GM23338 (cell line): ENCODE data around the gene SLC9B1. TPM values are rescaled to one million over a fixed set of nuclear protein-coding genes. Genes with fewer than 3 reads are reported as not detected.

Experiments
- ATAC-seq: fragments of 200-7000 bp; cut with Tn5 transposase; 3 replicates; pipeline ENCODE4 v1.9.1; 2020
- DNase-seq: peaks from one replicate; pipeline ENCODE4 v3.0.0-alpha.2; 2015; ENCODE audit warnings: low spot score
- H2AFZ ChIP-seq: fragments of 200-600 bp; sonication (generic); 2 replicates; pipeline ENCODE4 v1.8.0; 2016; ENCODE audit warnings: antibody characterized with exemption, mild to moderate bottlenecking, moderate library complexity
- H3F3A ChIP-seq: fragments of 200-600 bp; sonication (generic); replicated peaks from 2 replicates; pipeline ENCODE4 v1.8.0; 2017; ENCODE audit warnings: antibody characterized with exemption, mixed run types, low read depth
- H3K27ac ChIP-seq: fragments of 200-600 bp; sonication (generic); 2 replicates; pipeline ENCODE4 v1.6.1; 2016; ENCODE audit warnings: low read depth
- H3K27me3 ChIP-seq: fragments of 200-600 bp; sonication (generic); 2 replicates; pipeline ENCODE4 v1.8.0; 2016; ENCODE audit warnings: mild to moderate bottlenecking, mixed run types, moderate library complexity; ENCODE audit not compliant: insufficient read depth
- H3K36me3 ChIP-seq: fragments of 200-600 bp; sonication (generic); 2 replicates; pipeline ENCODE4 v1.8.0; 2016; ENCODE audit warnings: mild to moderate bottlenecking; ENCODE audit not compliant: insufficient read depth
- H3K4me1 ChIP-seq: fragments of 200-600 bp; sonication (generic); 2 replicates; pipeline ENCODE4 v1.8.0; 2016; ENCODE audit warnings: mild to moderate bottlenecking, moderate library complexity; ENCODE audit not compliant: insufficient read depth
- H3K4me2 ChIP-seq: fragments of 200-600 bp; sonication (generic); 2 replicates; pipeline ENCODE4 v1.7.1; 2017; ENCODE audit warnings: mixed run types
- H3K4me3 ChIP-seq: fragments of 200-600 bp; sonication (generic); 2 replicates; pipeline ENCODE4 v1.6.1; 2016; ENCODE audit warnings: mixed run types
- H3K79me2 ChIP-seq: fragments of 200-600 bp; sonication (generic); replicated peaks from 2 replicates; pipeline ENCODE4 v1.8.0; 2017; ENCODE audit warnings: mild to moderate bottlenecking; ENCODE audit not compliant: insufficient read depth
- H3K9me2 ChIP-seq: fragments of 200-600 bp; sonication (generic); 2 replicates; pipeline ENCODE4 v1.8.0; 2017; ENCODE audit not compliant: insufficient read depth
- H4K20me1 ChIP-seq: fragments of 200-600 bp; sonication (generic); replicated peaks from 2 replicates; pipeline ENCODE4 v1.8.0; 2017; ENCODE audit warnings: mild to moderate bottlenecking; ENCODE audit not compliant: insufficient read depth
- H3K27ac Mint-ChIP-seq: 2 replicates; pipeline ENCODE4 v1.8.0; 2020; ENCODE audit warnings: inconsistent platforms, mild to moderate bottlenecking, moderate library complexity, mixed read lengths
- H3K27me3 Mint-ChIP-seq: 3 replicates; pipeline ENCODE4 v1.8.0; 2022; ENCODE audit warnings: low read depth, mild to moderate bottlenecking, moderate library complexity, mixed read lengths, inconsistent platforms; ENCODE audit not compliant: insufficient read depth, poor library complexity
- H3K36me3 Mint-ChIP-seq: 3 replicates; pipeline ENCODE4 v1.8.0; 2021; ENCODE audit warnings: low read depth, mild to moderate bottlenecking, inconsistent platforms, moderate library complexity, mixed read lengths
- H3K4me1 Mint-ChIP-seq: 3 replicates; pipeline ENCODE4 v1.8.0; 2020; ENCODE audit warnings: mild to moderate bottlenecking, inconsistent platforms, mixed read lengths
- H3K4me3 Mint-ChIP-seq: 3 replicates; pipeline ENCODE4 v1.8.0; 2021; ENCODE audit warnings: moderate library complexity, mild to moderate bottlenecking, inconsistent platforms, mixed read lengths
- H3K9me3 Mint-ChIP-seq: 3 replicates; pipeline ENCODE4 v1.8.0; 2020; ENCODE audit warnings: moderate library complexity, mild to moderate bottlenecking, inconsistent platforms, mixed read lengths
- CREB1 ChIP-seq: fragments of 250-450 bp; sonication (Bioruptor Pico); IDR thresholded peaks from 2 replicates; pipeline ENCODE4 v1.5.0; 2020; ENCODE audit warnings: low read depth, mild to moderate bottlenecking, moderate library complexity
- CTCF ChIP-seq, 2 experiments: fragments of 200-600 bp in 1 of 2; sonication (generic) in 1 of 2; conservative IDR thresholded peaks; 2 replicates each; pipeline versions ENCODE4 v1.5.1 to v1.6.1; 2016 to 2017; ENCODE audit warnings: antibody characterized with exemption in 2 of 2, low read depth in 2 of 2, mild to moderate bottlenecking in 2 of 2, moderate library complexity in 1 of 2
- EZH2phosphoT487 ChIP-seq: fragments of 200-600 bp; sonication (generic); IDR thresholded peaks from one replicate; pipeline ENCODE4 v1.8.1; 2018; ENCODE audit warnings: antibody characterized with exemption; ENCODE audit not compliant: unreplicated experiment
- JUNB ChIP-seq: IDR thresholded peaks from one replicate; pipeline ENCODE4 v1.6.1; 2016; ENCODE audit warnings: antibody characterized with exemption; ENCODE audit not compliant: unreplicated experiment
- NANOG ChIP-seq: IDR thresholded peaks from 2 replicates; pipeline ENCODE4 v1.6.1; 2016; ENCODE audit warnings: antibody characterized with exemption, borderline replicate concordance
- POLR2AphosphoS5 ChIP-seq: IDR thresholded peaks from 2 replicates; pipeline ENCODE4 v1.6.1; 2016; ENCODE audit warnings: antibody characterized with exemption, low read depth
- ZNF114 ChIP-seq: fragments of 250-450 bp; sonication (Bioruptor Pico); IDR thresholded peaks from 2 replicates; pipeline ENCODE4 v1.5.0; 2020; ENCODE audit warnings: mild to moderate bottlenecking, moderate library complexity
- ZNF331 ChIP-seq: fragments of 250-450 bp; sonication (Bioruptor Pico); IDR thresholded peaks from 2 replicates; pipeline ENCODE4 v1.5.0; 2020; ENCODE audit warnings: low read depth, mild to moderate bottlenecking, moderate library complexity
- ZNF462 ChIP-seq: fragments of 250-450 bp; sonication (Bioruptor Pico); IDR thresholded peaks from 2 replicates; pipeline ENCODE4 v1.5.0; 2020; ENCODE audit warnings: mild to moderate bottlenecking, moderate library complexity
- polyA plus RNA-seq: library from polyadenylated mRNA; unstranded; fragments of >200 nt; fragmentation: Nextera tagmentation; extraction: Ambion mirVana; gene quantifications from 2 replicates; pipeline ENCODE4 v1.2.1, GENCODE V29; 2016
- total RNA-seq: library from RNA; depleted of rRNA; stranded (reverse); fragments of >200 nt; shearing (Covaris generic); gene quantifications from 2 replicates; pipeline ENCODE4 v1.2.3, GENCODE V29; 2014
- TF ChIP-seq, protein P1 (sequence below): IDR thresholded peaks from 2 replicates; pipeline ENCODE4 v1.6.1; 2016; ENCODE audit warnings: antibody characterized with exemption

SLC9B1 gene
- total and polyA plus RNA-seq, 2 experiments from 2014 or later = 0.66 to 0.80 TPM

DNA sequence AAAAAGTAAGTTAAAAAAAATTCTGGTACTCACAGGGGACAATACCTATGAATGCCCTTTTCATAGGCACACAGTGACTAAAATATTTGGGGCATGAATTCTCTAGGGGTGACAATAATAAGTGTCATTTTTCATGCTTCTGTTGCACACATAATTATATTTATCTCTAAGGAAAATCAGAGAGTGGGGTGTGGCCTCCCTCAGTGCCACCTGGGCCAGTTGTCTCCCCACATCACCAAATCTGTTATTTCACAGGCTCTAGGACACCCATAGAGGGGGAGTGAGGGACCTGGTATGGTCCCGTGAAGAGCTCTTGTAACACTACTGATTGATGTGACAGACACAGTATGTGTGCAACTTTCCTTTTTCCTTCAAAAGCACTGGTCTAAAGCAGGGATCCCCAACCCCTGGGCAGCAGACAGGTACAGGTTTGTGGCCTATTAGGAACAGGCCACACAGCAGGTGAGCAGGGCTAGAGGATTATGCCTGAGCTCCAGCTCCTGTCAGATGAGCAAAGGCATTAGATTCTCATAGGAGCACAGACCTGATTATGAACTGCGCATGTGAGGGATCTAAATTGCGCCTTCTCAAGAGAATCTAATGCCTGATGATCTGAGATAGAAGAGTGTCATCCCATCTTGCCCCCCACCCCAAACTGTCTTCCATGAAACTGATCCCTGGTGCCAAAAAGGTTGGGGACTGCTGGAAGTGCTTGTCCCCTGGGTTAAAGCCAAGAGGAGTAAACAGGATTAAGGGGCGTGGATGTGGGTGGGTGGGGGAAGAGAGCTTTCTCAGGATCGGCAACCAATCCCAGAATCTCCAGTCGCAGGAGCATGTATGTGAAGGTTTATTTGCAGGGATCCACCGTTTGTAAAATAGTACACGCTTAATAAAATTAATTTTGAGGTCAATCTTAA, 856 bp downstream of the SLC9B1 start (continued):
- TF ChIP-seq, protein P1, sequence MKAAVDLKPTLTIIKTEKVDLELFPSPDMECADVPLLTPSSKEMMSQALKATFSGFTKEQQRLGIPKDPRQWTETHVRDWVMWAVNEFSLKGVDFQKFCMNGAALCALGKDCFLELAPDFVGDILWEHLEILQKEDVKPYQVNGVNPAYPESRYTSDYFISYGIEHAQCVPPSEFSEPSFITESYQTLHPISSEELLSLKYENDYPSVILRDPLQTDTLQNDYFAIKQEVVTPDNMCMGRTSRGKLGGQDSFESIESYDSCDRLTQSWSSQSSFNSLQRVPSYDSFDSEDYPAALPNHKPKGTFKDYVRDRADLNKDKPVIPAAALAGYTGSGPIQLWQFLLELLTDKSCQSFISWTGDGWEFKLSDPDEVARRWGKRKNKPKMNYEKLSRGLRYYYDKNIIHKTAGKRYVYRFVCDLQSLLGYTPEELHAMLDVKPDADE = no peak
- TF ChIP-seq ZNF331 (CRISPR knock-in tag) = no peak
- TF ChIP-seq CTCF (conservative IDR thresholded peaks at IDR 0.05; ENCODE audit: low read depth in 2 of 2) = no peak
- TF ChIP-seq POLR2AphosphoS5 = no peak

DNA sequence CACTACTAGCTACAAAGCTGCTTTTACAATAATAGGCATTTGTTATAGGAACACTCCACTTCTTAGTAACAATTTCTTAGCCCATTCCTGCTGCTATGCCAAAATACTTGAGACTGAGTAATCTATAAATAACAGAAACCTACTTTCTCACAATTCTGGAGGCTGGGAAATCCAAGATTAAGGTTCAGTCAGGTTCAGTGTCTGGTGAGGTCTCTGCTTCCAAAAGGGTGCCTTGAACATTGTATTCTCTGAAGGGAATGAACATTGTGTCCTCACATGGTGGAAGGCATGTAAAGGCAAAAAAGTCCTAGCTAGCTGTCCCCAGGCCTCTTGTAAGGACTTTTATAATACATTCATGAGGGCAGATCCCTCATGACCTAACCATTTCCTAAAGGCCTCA, 7.0 kb downstream of the SLC9B1 start:
- H3K4me1 ChIP-seq = no peaks in the 10 kb centered on the region
- no peak for DNase-seq
- no peaks in the 10 kb centered on the region for H3K9me3 Mint-ChIP-seq
- H3K4me2 ChIP-seq = no peak overlapping the region
- H3K27me3 Mint-ChIP-seq = peaks cover 7% of the 10 kb centered on the region
- H3K36me3 Mint-ChIP-seq = no peaks in the 10 kb centered on the region
- H3K4me1 Mint-ChIP-seq = no peaks in the 10 kb centered on the region
- H2AFZ ChIP-seq = no peak overlapping the region
- H3F3A ChIP-seq = no peaks in the 10 kb centered on the region
- no peak overlapping the region for H3K4me3 Mint-ChIP-seq
- no peak for ATAC-seq
- H3K27me3 ChIP-seq = no peaks in the 10 kb centered on the region
- H3K9me2 ChIP-seq = no peaks in the 10 kb centered on the region
- H4K20me1 ChIP-seq = no peaks in the 10 kb centered on the region
- H3K36me3 ChIP-seq = no peaks in the 10 kb centered on the region
- no peak overlapping the region for H3K27ac ChIP-seq
- no peak overlapping the region for H3K27ac Mint-ChIP-seq
- no peak overlapping the region for H3K4me3 ChIP-seq
- no peaks in the 10 kb centered on the region for H3K79me2 ChIP-seq
- TF ChIP-seq POLR2AphosphoS5 (no peak), ZNF462 (no peak), EZH2phosphoT487 (no peak), ZNF114 (CRISPR knock-in tag) (no peak), JUNB (no peak), NANOG (no peak), CREB1 (CRISPR knock-in tag) (no peak), ZNF331 (CRISPR knock-in tag) (no peak)
- TF ChIP-seq, protein P1 = no peak
